AG09319 (cell line): ENCODE data around the gene FABP3.

Source experiments
- DNase-seq: peaks from one replicate; pipeline ENCODE4 v3.0.0-alpha.2; 2010; ENCODE audit warnings: low read depth; ENCODE audit errors: extremely low read depth
- TF ChIP-seq, protein P1 (sequence below): IDR thresholded peaks from 2 replicates; pipeline ENCODE4 v1.5.1; 2011; ENCODE audit warnings: low read depth, mild to moderate bottlenecking, inconsistent platforms, low read length, moderate library complexity

Gene FABP3

DNA sequence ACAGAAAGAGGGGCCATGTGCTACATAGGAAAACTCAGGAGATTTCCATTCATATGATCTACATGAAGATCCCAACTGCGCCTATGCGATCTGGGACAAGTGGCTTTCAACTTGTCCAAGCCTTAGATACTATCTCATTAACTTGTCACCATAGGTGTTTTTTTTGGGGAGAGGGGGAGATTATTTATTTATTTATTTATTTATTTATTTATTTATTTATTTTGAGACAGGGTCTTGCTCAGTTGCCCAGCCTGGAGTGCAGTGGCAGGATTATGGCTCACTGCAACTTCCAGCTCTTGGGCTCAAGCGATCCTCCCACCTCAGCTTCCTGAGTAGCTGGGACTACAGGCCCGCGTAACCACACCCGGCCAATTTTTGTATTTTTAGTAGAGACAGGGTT is 11.3 kb downstream of the FABP3 start:
- no peak for DNase-seq
- TF ChIP-seq, protein P1, sequence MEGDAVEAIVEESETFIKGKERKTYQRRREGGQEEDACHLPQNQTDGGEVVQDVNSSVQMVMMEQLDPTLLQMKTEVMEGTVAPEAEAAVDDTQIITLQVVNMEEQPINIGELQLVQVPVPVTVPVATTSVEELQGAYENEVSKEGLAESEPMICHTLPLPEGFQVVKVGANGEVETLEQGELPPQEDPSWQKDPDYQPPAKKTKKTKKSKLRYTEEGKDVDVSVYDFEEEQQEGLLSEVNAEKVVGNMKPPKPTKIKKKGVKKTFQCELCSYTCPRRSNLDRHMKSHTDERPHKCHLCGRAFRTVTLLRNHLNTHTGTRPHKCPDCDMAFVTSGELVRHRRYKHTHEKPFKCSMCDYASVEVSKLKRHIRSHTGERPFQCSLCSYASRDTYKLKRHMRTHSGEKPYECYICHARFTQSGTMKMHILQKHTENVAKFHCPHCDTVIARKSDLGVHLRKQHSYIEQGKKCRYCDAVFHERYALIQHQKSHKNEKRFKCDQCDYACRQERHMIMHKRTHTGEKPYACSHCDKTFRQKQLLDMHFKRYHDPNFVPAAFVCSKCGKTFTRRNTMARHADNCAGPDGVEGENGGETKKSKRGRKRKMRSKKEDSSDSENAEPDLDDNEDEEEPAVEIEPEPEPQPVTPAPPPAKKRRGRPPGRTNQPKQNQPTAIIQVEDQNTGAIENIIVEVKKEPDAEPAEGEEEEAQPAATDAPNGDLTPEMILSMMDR: no peak

DNA sequence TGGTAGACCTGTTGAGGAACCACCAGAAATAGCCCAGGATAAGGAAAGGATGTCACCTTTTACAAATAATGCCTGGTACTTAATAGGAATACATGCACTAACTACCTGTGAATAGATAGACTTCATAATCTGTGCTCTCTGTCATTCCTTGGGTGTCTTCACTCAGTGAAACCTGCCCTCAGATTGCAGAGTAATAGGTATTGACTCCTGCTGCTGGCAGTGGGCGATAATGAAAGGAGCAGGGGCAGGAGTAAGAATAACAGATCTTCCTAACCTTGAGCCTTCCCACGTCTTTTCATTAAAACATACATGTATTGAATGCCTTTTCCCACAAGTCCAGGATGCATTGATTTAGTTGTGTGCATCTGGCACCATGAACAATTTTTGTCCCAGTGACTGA is 16.4 kb downstream of the FABP3 start:
- TF ChIP-seq, protein P1: no peak
- DNase-seq: no peak

DNA sequence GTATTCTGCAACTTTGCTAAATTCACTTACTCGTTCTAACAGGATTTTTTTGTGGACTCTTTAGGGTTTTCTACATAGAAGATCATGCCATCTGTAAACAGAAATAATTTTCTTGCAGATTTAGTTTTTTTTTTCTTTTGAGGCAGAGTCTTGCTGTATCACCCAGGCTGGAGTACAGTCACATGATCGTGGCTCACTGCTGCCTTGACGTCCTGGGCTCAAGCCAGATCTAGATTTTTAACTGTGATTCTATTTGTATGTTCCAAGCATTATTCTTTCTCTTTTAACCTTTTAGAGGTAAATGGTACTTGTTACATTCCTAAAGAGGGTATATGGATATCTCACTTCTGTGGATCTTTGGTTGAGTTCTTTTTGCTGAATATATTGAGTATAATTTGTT is 18.6 kb downstream of the FABP3 start:
- no peak for DNase-seq
- TF ChIP-seq, protein P1: no peak

DNA sequence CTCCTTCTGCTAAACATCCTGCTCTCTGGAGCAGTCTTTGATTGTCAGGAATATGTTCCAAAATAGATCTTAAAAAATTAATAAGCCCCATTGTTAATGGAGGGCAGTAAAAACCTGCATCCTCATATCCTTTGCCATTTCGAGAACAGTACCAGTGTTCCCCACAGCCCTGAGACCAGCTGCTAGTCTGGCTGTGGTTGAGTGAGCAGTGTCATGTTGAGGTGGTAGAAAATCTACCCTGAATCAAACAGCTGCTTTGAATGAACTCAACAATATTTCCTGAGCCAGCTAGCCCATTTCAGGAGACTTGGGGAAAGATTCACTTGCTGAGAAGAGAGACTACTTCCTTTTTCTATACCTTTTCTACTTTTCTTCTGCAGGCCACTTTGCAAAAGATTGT is 24.4 kb downstream of the FABP3 start:
- no peak for DNase-seq
- TF ChIP-seq, protein P1: no peak

DNA sequence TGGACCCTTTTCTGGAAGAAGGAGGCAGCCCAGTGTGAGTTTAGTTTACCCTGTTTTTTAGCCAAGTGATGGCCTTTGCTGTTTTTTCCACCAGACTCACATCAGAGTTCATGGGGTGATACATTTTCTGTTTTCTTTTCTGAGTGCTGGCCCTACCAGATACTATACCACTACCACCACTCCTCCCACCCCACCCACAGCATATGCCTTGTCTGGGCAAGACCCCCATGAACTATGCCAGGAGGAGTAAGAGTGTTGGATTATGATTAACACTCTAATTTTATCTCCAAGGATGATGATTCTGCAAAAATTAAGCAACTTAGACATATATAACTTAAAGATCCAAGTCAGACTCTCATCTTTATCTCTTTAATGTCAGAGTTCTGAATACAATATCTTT is 26.1 kb downstream of the FABP3 start:
- no peak for DNase-seq
- TF ChIP-seq, protein P1: no peak

DNA sequence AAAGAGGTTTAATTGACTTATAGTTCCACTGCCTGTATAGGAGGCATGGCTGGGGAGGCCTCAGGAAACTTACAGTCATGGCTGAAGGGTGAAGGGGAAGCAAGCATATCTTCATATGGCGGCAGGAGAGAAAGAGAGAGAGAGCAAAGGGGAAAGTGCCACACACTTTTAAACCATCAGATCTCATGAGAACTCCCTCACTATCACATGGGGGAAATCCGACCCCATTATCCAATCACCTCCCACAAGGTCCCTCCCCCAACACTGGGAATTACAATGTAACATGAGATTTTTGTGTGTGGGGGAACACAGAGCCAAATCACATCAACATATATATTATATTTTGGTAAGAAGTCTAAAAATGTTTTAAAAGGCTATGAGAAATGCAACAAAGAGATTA is 27.2 kb downstream of the FABP3 start:
- TF ChIP-seq, protein P1: no peak
- no peak for DNase-seq

DNA sequence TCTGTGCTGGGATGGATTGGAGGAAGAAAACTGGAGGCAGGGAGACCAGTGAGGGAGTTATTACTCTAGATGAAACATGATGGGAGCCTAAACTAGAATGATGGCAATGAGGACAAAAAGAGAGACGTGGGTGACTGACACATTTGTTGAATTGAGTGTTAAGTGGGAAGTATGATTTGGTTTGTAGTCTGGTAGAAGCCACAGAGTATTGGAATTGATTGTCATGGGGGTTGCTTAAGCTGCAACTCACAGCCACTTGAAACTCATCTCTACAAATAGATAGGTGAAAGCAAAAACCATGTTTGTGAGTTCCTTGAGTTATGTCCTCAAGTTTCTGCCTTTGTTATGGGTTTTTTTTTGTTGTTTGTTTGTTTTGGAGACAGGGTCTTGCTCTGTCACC is 28.4 kb downstream of the FABP3 start:
- TF ChIP-seq, protein P1: no peak
- DNase-seq: no peak
